HFFc6 (cell line): ENCODE data around the gene C2orf92. TPM values are rescaled to one million over a fixed set of nuclear protein-coding genes. Genes with fewer than 3 reads are reported as not detected.

Experiments
- DNase-seq: peaks from one replicate; pipeline ENCODE4 v3.0.0-alpha.2; 2018
- H3K27ac Mint-ChIP-seq: 2 replicates; pipeline ENCODE4 v1.8.0; 2020; ENCODE audit warnings: mild to moderate bottlenecking, mixed read lengths
- H3K27me3 Mint-ChIP-seq: 2 replicates; pipeline ENCODE4 v1.8.0; 2021; ENCODE audit warnings: mild to moderate bottlenecking, moderate library complexity, mixed read lengths; ENCODE audit not compliant: insufficient read depth
- H3K36me3 Mint-ChIP-seq: 2 replicates; pipeline ENCODE4 v1.8.0; 2021; ENCODE audit warnings: low read depth, mixed read lengths
- H3K4me1 Mint-ChIP-seq: 2 replicates; pipeline ENCODE4 v1.8.0; 2020; ENCODE audit warnings: low read depth, mixed read lengths
- H3K4me3 Mint-ChIP-seq: 2 replicates; pipeline ENCODE4 v1.8.0; 2020; ENCODE audit warnings: mild to moderate bottlenecking, moderate library complexity, mixed read lengths
- H3K9me3 Mint-ChIP-seq: 2 replicates; pipeline ENCODE4 v1.8.0; 2020; ENCODE audit warnings: mild to moderate bottlenecking, mixed read lengths
- CTCF ChIP-seq: fragments of 200-600 bp; sonication (generic); IDR thresholded peaks from 2 replicates; pipeline ENCODE4 v1.5.0; 2021; ENCODE audit warnings: antibody characterized with exemption, mild to moderate bottlenecking
- total RNA-seq, 6 experiments: library from RNA; stranded (reverse); fragmentation: NEBNext Ultra II Directional; extraction: Animal tissue kit (Norgen Biotek cat#: 25700); gene quantifications; 2 replicates in 1 of 6; 3 replicates in 5 of 6; pipeline ENCODE4 v1.2.3, GENCODE V29; 2021

C2orf92 gene
- total RNA-seq, 6 experiments from 2014 or later, result 0.88 to 2.6 (median 1.2) TPM

GRCh38 chr2:97738179-97739019 lies 68.9 kb downstream of the C2orf92 start:
- Mint-ChIP-seq H3K27ac (no peak overlapping the region), H3K4me1 (peaks cover 21% of the 10 kb centered on the region), H3K27me3 (peaks cover 14% of the 10 kb centered on the region), H3K36me3 (peaks cover under 1% of the 10 kb centered on the region; the same call in 1 of the 2 replicates), H3K4me3 (no peak overlapping the region), H3K9me3 (no peaks in the 10 kb centered on the region)
- TF ChIP-seq CTCF, result no peak
- no peak for DNase-seq

GRCh38 chr2:97739020-97739892 lies 69.7 kb downstream of the C2orf92 start:
- Mint-ChIP-seq H3K36me3 (peaks cover 9% of the 10 kb centered on the region), H3K4me1 (peaks cover 21% of the 10 kb centered on the region), H3K27ac (no peak overlapping the region), H3K9me3 (no peaks in the 10 kb centered on the region), H3K4me3 (no peak overlapping the region), H3K27me3 (peaks cover 14% of the 10 kb centered on the region)
- no peak for TF ChIP-seq CTCF
- no peak for DNase-seq

- TF ChIP-seq CTCF, result no peak
- peaks cover 21% of the 10 kb centered on the region for H3K4me1 Mint-ChIP-seq
- DNase-seq, result no peak
- H3K27ac Mint-ChIP-seq, result no peak overlapping the region
- peaks cover 13% of the 10 kb centered on the region for H3K36me3 Mint-ChIP-seq
- H3K27me3 Mint-ChIP-seq, result peaks cover 14% of the 10 kb centered on the region
- no peaks in the 10 kb centered on the region for H3K9me3 Mint-ChIP-seq
- H3K4me3 Mint-ChIP-seq, result no peak overlapping the region
Measured at GRCh38 chr2:97739893-97740245, 70.4 kb downstream of the C2orf92 start.

GRCh38 chr2:97740590-97741182 lies 71.2 kb downstream of the C2orf92 start:
- H3K36me3 Mint-ChIP-seq, result peaks cover 13% of the 10 kb centered on the region
- DNase-seq, result no peak
- H3K4me3 Mint-ChIP-seq, result no peak overlapping the region
- H3K4me1 Mint-ChIP-seq, result peaks cover 21% of the 10 kb centered on the region
- H3K27ac Mint-ChIP-seq, result no peak overlapping the region
- H3K27me3 Mint-ChIP-seq, result peaks cover 14% of the 10 kb centered on the region
- TF ChIP-seq CTCF, result peak; percentile 87
- no peaks in the 10 kb centered on the region for H3K9me3 Mint-ChIP-seq

- peaks cover 21% of the 10 kb centered on the region for H3K4me1 Mint-ChIP-seq
- DNase-seq, result no peak
- H3K27me3 Mint-ChIP-seq, result peaks cover 14% of the 10 kb centered on the region
- no peak overlapping the region for H3K27ac Mint-ChIP-seq
- no peaks in the 10 kb centered on the region for H3K9me3 Mint-ChIP-seq
- no peak for TF ChIP-seq CTCF
- H3K36me3 Mint-ChIP-seq, result peaks cover 13% of the 10 kb centered on the region
- no peak overlapping the region for H3K4me3 Mint-ChIP-seq
Measured at GRCh38 chr2:97741251-97741650, 71.7 kb downstream of the C2orf92 start.
